Thyroid gland (tissue), 4 donors: ENCODE data around the gene PRICKLE4.

Source experiments
- CTCF ChIP-seq, 6 experiments: fragments of 200-600 bp in 3 of 6; fragments of 450-650 bp in 3 of 6; sonication (generic) in 3 of 6; IDR thresholded peaks; one replicate each; pipeline ENCODE4 v1.5.1; 2016 to 2019; ENCODE audit warnings: antibody characterized with exemption in 6 of 6, mild to moderate bottlenecking in 2 of 6, inconsistent platforms in 1 of 6, moderate library complexity in 1 of 6
- POLR2A ChIP-seq, 2 donors: fragments of 450-650 bp; IDR thresholded peaks; one replicate each; pipeline ENCODE4 v1.6.1; 2017; ENCODE audit warnings: antibody characterized with exemption in 2 of 2, mild to moderate bottlenecking in 2 of 2, moderate library complexity in 1 of 2

- TF ChIP-seq CTCF (IDR thresholded peaks at IDR 0.05) (no peak), POLR2A (IDR thresholded peaks at IDR 0.05) (no peak)
Measured at GRCh38 chr6:41756354-41756753, 24.2 kb upstream of the PRICKLE4 start.
